ENCODE measurements around the gene JOSD1.

Gene JOSD1

DNA sequence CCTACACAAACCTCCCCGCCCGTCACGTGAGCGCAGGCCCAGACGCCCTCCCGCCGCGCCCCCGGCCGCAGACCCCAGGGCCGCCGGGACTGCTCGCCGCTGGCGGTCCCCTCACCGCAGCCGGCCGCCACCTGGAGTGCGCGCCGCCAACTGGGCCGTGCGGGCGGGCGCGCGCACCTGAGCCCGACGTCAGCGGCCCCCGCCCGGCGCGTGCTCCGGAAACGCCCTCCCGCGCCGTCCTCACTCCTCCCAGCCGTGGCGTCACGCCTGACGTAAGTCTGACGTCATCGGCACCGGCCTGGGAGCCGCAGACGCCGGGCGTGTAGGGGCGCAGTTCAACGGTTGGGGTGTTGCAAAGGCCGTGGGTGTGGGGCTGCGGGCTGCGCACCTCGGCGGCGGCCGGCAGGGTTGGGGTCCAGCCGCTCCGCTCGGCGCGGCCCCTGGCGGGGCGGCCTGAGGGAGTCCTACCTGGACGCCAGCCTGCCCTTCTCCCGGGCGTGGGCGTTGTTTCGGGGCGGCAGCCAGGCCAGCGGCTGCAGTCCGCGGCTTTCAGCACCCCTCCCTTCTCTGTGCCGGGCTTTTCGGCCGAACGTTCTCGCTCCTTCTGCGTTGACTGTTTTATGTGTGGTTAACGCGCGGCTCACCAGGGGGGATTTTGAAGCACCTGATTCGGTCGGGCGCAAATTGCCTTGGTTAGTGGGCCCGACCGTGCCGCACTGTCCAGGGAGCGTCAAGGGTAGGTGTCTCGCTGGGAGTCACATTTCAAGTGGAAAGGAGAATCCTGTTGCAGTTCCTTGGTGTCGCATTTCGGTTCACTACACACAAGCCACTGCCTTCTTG, at the start of gene JOSD1:
Gene JOSD1, minus strand, starts transcription at position 155 of the 840 bp plus-strand sequence. CDS start 956 bp downstream, outside the sequence.
- DNase-seq: peak; percentile 92

DNA sequence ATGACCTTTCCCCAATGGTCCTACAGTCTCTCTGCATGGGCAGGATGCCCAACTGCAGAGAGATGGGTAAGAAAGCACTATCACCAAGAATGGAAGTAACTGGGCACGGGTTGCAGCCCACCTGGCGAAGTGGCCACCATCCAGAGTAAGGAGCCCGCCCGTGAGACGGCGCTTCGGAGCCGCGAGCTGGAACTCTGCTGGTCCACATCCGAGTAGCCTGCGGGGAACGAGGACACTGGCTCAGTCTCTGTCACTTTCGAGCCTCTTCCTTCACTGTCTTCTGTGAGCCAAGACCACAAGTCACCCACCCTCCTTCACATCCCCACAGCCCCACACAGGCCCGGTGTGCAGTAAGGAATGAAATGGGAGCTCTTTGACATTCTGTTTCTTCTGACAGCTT, 49.4 kb upstream of the JOSD1 start:
- no peak for DNase-seq

DNA sequence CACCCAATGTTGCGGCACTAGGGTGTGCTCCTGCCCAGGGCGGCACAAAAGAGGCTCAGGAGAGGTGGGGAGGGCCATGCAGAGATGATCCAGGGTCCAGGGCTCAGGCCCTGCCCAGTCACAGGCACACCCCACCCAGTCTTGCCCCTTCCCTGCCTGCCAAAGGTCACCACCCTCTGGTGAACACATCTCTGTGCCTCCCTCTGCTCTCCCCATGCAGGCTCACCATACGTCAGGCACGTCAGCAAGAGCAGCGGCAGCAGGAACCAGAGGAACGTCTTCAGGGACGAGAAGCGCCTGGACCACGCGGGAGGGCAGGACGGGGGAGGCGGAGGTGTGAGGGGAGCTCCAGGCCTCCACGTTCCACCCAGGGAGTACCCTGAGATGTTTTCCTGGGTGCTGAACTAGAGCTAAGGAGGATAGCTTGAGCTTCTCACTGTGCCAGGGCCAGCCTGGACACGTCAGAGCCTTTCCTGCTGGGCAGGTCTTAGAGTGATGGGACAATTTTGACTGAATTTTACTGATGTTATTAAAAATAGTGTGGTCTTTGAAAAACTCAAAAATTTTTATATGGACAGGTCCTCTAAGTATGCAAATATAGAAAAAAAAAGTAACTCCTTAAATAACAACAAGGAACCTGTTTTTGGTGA, 47.9 kb upstream of the JOSD1 start:
- no peak for DNase-seq

DNA sequence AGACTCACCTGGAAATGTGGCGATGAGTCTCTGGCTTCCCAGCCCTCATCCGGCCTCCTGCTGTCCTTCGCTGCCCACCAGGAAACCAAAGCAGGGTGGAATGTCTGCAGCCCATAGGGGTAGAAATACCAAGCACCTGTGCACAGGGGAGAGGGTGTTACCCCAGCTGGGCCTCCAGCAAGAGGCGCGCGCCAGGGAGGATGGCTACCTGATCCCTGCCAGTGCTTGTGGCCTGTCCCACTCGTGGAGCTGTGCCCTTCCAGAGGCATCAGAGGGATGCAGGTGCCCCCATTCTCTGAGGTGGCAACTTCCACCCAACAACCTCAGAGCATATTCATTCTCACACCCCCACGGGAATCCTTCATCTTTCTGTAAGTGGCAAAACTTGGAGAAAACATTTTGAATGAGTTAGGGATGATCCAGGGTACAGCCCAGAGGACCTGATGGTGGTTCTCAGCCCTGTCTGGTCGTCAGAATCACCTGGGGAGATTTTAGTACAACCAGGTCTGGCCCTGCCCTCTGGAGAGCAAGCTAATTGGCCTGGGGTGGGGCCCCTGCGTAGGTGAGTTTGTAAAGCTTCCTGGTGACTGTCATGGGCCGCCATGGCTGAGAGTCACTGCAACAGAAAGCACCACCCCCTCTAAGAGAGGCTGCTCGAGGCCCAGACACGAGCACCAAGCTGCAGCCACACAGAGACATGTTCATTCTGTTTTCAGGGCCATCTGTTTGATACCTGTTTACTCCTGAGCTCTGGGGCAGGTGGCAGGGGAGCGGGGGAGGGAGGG, 45.1 kb upstream of the JOSD1 start:
- no peak for DNase-seq

DNA sequence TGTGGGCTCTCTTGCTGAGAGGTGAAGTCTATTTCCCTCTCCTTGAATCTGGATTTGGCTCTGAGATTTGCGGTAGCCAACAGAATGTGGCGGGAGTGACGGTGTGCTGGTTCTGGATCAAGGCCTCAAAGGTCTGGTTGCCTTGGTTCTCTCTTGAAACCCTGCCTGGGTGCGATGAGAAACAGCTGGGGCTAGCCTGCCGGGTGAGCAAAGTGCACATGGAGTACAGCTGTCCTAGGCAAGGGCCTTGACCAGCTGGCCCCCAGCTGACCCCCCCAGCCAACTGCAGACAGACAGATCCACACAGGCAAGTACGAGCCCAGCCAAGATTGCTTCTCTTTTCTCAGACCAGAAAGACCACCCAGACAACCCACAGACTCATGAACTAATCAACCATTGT, 44.2 kb upstream of the JOSD1 start:
- DNase-seq: no peak

DNA sequence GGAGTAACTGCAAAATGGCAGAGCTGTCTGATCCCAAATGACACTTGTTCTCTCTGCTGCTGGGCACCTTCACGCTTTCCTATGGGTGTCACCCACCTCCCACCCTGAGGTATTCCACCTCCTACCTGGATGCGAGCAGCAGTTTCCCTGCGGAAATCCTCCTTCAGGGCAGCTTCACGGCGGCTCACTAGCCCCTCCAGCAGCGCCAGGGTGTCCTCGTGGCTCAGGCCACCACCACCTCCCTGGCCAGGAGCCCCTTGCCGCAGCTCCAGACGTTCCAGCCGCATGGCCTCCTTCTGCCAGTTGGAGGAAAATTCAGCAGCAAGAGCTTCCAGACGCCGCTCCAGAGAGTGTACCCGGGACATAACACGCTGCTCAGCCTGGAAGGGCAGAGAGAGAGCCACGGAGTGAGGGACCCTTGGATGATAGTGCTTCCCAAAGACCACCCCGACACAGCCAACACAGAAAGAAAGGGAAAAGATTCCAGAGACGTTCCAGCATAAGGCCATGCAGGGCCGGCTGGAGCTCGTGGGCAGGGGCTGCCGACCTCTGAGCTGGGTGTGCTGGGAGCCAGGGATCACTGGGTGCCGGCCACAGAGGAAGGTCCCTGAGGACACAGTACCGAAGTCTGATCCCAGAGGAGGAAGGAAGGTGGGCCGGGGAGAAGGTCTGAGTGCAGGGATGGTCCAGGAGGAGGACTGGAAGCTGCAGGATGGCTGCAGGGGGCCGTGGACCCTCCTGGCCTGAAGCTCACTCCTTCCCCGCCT, 41.6 kb upstream of the JOSD1 start:
- DNase-seq: no peak

DNA sequence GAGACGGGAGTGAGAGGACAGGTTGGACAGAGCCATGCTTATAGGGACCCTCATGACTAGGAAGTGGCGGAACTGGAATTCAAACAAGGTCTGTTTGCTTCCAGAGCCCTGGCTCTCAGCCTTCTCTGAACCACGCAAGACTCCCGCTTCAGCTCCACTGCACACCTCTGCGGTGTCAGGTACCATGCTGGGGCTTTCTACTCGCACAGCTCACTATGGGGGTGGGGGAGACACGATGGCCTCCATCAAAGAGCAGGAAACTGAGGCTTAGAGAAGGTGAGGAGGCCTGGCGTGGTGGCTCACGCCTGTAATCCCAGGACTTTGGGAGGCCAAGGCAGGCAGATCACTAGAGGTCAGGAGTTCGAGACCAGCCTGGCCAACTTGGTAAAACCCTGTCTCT, 40.8 kb upstream of the JOSD1 start:
- no peak for DNase-seq

DNA sequence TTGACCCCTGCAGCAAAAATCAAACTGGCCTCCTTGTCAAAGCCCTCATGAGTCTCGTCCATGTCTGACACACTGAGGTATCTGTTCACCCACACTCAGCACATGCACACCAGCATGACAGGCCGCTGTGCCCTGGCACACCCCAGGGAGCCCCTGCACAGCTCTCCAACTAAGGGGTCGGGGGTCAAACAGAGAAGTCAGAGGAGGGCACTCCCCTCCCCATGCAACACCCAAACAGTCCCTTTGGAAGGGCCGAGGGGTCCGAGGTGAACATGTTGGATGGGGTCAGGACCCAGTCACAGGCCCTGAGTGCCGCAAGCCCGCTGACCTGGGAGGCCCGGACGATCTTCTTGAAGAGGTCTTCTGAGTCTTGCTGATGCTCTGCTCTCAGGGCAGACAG, 40.4 kb upstream of the JOSD1 start:
- no peak for DNase-seq

DNA sequence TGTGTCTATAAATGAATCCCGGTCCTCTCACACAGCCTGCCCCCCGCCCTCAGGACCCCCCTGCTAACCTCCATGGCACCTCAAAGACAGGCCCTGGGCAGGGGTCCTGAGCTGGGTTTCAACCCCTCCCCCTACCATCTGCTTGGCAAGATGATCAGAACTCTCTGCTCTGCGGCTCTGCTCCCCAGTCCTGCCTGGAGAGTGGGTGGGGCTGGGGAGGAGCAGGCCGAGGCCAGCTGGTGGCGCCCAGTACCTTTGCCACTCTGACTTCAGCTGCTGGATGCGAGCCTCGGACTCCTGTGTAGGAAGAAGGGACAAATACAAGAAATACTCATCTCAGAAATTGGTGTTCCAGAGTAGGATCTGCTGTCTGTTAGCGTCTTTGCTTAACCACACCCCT, 40.0 kb upstream of the JOSD1 start:
- no peak for DNase-seq

DNA sequence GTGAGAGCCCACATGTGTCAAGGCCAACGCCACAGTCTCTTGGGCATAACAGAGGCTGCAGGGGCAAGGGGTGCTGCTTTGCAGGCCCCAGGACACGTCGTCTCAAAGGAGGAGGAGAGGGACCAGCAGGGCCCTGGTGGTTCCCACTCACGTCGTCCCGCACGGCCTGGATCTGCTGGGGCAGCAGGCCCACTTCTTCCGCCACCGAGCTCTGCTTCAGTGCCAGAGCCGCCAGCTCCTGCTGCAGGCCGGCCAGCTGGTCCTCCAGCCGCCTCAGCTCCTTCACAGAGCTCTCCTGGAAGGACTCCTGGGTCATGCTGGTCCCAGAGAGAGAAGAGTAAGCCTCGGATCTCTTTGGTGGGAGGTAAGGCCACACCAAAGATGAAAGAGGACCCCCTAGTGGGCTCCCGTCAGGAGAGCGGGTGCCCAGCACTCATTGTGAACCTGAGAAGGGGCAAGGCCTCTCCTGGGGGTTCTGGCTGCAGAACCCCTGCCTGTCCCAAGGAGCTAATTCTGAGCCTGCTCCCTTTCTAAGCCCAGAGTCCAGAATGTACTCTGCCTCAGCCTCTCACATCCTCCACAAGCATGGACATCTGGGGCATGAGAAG, 39.5 kb upstream of the JOSD1 start:
- DNase-seq: no peak

DNA sequence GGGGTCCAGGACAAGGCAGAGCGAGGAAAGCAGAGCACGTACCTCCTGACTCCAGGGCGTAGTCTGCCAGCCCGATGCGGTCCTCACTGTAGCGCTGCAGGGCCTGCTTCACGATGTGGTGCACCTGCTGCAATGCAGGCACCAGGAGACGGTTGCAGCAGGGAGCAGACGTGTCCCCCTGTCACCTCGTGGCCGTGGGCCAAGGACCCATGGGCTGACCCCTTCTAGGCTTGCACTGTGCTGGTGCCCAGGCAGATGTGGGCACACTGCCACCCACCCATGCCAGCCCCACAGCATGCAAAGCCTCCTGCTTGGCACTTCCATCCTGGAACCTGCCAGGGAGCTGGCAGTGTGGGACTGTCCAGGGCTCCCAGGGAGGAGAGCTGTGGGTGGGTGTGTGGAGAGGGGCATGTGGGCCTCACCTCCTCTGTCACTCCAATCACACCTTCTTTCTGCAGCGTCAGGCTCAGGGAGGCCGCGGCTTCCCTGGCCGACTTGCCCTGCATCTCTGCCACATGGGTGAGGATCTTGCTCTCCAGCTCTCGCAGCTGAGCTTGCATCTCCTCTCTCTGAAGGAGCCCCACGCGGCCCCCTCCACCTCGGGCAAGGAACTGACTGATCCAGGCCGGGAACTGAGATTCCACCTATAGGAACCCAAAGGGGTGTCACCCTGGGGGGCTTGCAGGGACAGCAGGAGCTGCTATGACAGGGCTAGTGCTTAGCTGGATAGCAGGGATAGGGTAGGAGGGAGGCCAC, 38.7 kb upstream of the JOSD1 start:
- no peak for DNase-seq

DNA sequence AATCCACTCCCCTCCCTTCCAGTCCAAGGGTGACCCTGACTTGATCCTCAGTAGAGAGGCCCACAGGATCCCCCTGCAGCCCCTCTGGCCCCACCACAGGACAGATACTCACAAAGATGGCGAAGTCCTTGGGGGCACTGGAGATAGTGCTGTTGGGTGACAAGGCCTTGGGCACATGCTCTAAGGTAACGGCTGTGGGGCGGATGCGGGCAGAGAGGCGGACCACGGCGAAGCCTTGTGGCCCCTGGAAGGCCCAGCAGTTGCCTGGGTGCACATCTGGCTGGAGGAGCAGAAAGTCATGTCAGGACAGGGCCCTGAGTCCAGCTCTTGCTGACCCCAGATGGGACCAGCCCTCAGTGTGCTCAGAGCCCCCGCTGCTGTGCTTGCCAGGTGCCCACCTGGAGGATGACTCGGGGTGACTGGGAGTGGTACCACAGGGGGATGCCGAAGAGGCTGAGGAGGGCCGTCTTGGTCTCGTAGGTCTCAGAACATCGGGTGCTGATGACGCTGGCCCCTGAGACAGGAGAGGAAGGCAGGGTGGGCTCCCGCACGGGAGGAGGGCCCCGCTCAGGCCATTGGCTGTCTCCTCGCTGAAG, 37.8 kb upstream of the JOSD1 start:
- DNase-seq: no peak

DNA sequence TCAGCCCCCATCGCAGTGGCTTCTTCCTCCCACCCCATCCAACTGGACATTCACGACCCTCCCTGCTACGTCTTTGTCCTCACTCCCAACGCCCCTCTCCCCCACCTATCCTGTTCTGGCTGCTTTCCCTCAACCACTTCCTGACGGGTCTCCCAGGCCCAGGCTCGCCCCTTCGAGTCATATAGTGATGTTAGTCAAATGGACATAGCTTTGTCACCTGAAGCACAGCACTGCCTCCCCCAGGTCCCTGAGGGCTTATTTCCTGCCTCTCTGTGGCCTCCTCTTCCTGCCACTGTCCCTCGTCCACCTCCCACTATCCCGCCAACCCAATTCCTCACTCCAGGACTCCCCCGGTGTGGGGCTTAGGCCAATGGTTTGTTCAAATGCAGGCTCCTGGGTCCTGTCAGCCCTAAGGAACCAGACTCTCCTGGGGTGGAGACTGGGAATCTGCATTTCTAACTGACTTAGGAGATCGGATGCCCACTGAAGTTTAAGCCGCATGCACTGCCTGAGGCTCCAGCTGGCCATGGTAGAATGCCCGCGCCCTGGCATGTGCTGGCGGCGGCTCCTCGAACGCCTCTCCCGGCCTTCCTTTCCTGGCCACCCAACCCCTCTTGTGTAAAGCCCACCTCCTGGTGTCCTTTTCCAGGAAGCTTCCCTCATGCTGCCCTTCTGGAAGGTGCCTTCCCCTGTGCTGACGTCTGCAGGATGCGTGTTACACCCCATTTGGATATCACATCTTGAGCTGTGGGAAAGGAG, 36.7 kb upstream of the JOSD1 start:
- DNase-seq: no peak

DNA sequence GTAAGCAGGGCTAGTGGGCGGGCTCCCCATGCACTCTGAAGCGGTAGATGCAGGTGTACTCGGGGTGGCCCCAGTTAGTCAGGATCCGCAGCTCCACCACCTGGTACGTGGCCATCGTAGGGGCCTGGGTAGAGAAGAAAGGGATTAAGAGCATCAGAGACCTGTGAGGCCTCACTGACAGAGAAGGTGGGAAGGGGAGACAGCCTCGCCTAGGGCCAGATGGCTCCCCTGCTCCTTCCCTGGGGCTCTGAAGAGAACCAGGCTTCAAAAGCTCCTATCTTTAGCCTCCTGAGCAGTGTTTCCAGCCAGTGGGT, 35.5 kb upstream of the JOSD1 start:
- DNase-seq: no peak

DNA sequence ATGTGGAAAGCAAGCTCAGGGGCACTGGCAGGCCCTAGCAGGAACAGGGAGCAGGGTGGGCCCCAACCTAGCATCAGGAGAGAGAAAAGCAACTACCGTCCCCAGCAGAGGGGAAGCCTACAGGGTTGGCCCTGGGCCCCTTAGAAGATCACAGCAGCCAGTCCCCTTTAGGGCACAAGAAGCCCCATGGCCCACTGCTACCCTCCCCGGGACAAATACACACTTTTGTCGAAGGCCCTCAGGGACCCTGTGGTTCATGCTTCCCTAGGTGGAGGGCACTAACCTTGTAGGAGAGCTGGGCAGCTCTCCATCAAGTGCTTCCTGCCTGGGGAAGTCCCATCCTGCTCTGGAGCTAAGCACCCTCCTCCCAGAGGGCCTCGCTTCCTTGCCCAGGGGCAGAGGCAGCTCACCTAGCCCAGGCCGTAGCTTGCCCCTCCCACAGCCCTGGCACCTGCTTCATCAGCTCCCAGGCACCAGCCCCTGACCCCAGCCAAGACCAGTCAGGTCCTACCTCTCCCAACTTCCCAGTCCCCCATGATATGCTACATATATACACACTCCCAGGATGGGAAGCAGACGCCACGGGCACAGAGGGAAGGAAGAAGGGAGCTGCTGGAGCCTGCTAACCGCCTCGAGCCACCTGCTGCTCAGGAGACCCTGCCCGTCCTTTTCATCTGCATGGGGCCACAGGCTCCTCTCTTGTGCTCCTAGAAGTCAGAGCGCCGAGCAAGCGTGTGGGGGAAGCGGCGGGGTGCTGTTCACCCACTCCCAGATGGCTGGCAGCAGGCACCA, 34.9 kb upstream of the JOSD1 start:
- DNase-seq: no peak

DNA sequence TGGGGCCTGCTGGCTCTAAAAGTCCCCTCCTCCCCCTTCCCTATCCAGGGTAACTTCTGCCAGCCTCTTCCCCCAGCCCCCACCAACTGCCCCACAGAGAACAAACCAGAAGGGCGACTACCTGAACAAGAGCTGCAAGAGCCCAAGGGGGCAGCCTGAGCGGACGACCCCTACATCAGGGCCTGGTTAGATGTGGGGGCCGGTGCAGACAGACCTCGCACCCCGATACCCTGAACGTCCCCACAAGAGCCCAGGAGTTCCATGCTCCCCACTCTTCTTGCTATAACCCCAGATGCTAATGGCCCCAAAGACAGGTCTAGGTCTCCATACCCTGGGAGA, 34.4 kb upstream of the JOSD1 start:
- no peak for DNase-seq

DNA sequence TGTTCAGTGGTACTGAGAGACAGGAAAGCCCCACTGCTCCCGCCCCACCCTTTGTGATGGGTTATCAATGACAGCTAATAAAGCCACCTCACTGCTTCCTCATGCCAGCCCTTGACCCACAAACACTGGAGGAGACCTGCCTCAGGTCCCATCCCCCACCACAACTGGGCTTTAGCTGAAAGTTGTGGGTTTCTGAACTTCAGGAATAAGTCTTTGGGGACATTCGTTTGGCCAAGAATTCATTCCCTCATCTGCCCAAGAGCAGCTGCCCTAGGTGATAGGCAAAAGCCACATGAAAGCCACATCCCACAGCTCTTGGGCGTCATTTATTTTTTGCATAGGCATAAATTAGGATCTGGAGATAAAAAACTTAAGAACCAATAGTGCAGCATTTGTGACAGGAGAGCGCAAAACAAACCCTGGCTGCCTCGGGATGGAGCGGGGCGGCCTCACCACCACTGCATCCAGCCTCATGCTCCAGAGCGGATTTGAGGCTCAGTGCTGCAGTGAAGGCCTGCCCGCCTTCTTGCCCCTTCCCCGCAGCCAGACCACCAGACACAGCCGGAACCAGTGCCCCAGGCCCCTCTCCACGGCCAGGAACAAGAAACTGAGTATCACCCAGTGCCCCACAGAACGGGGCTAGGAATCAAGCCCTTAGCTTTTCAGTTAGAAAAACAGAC, 33.8 kb upstream of the JOSD1 start:
- DNase-seq: no peak

DNA sequence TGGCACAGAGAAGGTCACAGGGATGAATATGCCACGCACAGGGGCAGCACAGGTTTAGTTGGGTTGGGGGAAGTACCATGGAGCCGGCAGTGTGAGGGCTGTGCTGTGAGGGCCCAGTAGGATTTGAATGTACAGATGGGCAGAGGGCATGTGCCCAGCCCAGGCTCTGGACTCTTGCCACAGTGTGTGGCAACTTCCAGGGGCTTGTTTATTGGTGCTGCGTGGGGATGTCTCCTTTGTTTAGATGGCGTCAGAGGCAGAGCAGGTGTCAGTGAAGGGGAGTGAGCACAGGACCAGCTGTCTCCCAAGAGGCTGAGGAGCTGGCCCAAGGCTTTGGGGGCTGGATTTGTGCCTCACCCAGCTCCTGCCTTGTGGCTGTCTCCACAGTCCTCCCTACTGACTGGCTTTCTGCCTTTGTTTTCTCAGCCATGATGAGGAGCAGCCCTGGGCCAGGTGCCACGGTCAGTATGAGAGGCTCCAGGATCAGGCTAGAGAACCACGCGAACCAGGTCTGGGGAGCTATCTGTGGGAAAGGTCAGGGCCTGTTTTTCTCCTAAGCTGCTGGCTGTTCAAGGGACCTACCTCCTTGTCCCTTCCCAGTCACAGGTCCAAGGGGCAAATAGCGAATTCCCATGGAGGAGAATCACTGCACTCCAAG, 33.1 kb upstream of the JOSD1 start:
- DNase-seq: peak; percentile 55

DNA sequence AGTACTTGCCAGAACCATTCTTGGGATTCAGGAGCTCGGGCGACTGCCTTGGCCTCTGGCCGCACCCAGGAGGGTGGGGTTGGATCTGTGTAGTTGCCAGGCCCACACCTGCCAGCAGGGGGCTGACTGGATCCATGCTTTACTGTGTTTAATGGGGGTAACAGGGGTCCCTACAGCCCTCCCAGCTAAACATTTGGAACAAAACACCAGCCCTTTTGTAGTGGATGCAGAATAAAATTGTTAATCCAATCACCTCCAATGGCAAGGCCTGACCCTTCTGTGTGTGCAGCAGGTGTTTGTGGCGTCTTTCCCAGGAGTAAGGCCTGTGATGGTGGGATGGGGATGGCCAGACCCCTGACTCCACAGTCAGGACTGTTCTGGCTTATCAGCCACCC, 32.6 kb upstream of the JOSD1 start:
- DNase-seq: peak; percentile 10
